NCI-H82 treated with DMSO at 0.1 percent for 48 hours (cell line): ENCODE data around the gene RAD51B.
"Not testable (repeated sequence)": the region's sequence is repeated elsewhere in the genome, so short reads cannot be mapped to it uniquely, and the experiment has no call there.

Experiments used
- DNase-seq: peaks from one replicate; lab custom pipeline; 2025; ENCODE audit not compliant: unreplicated experiment; lab: John Stamatoyannopoulos, UW

RAD51B gene

DNA sequence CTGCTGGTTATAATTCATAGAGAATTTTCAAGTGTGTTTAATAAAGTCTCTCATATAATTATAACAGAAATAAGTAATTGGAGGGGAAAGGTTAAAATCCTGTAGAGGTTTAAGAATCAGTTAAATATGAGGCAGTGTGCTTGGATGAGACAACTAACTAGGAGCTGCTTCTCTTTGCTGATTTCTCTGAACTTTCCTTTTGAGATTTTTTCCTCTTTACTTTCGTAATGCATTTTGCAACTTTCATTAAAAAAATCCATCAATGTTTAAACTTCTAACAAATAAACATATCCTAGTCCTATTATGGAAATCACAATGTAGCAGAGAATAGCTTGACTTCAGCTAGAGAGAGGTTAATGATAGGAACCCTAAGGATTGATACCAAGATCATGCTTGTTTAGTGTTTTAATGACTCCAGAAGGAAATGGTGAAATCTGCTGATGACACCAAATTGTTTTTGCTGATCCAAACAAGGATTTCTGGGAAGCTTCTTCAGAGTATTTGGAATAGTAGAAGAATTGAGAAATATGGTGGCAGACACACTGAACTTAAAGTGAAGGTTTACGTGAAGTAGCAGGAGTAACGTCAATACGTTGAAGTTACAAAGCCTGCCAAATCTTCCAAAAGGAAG, 122.6 kb downstream of the RAD51B start:
- no peak for DNase-seq

GRCh38 chr14:67943947-67944346, 124.4 kb downstream of the RAD51B start:
- peak; percentile 56 for DNase-seq

- no peak for DNase-seq
Observed at GRCh38 chr14:67944605-67945004, 125.0 kb downstream of the RAD51B start.

- DNase-seq = no peak
Observed at GRCh38 chr14:67949771-67950170, 130.2 kb downstream of the RAD51B start.

- no peak for DNase-seq
Observed at GRCh38 chr14:67950386-67950785, 130.8 kb downstream of the RAD51B start.

DNA sequence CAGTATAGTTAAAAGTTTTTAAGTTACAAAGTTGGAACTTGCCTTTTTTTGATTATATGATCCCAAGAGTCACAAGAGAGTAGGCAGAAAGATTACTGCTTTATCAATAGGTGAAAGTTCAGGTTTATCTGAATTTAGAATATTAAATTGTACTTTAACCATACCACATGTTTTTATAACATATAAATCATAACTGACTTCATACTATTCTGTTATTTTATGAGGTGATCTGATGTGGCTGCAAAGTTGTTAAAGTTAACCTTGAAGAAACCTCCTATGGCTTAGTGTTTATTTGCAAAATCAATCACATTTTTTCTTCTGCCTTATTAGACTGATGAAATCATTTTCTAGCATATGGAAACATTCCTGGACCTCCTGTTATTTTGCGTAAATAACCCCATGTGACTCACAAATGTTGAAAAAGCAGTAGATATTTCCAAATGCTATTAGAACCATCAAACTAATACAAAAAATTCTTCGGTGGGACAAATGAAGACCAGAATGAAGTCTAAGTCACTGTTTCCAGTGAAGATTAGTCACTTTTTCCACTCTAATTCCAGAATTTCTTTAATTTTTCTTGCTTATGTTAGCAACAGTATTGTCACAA, 132.1 kb downstream of the RAD51B start:
- no peak for DNase-seq

DNA sequence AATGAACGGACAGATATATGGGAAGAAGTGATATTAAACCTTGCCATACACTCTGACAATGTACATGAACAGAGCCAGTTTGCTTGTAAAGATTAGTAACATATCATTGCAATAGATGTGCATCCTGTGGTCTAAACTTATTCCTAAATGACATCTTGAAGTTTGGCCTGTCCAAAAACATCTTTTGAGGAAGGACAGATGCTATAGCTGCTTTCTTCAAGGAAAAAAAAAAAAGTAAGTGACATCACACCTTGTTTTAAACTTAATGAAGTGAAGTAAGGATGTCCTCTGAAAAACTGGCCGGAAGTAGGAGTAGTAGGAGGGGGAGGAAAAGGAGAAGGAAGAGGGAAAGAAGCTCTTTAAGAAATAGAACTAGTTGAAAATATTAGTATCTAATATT, 132.8 kb downstream of the RAD51B start:
- DNase-seq = no peak

DNA sequence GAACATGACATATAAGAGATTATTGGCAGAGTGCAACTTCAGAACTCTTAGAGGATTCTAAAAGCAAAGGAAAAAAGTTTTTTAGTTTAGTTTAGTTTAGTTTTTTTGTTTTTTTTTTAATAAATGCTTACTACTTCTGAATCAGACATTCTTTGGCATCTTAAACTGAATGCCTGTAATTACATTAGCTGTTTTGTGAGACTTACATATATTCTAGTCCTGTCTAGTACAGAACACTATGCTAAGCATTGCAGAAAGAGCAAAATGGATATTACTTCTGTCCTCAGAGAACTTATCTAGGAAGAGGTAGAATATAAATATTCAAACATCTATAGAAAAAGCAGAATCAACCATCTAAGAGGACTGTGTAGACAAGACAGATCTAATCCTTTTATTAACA, 133.2 kb downstream of the RAD51B start:
- DNase-seq = no peak

GRCh38 chr14:67955261-67955660, 135.7 kb downstream of the RAD51B start:
- DNase-seq = no peak

DNA sequence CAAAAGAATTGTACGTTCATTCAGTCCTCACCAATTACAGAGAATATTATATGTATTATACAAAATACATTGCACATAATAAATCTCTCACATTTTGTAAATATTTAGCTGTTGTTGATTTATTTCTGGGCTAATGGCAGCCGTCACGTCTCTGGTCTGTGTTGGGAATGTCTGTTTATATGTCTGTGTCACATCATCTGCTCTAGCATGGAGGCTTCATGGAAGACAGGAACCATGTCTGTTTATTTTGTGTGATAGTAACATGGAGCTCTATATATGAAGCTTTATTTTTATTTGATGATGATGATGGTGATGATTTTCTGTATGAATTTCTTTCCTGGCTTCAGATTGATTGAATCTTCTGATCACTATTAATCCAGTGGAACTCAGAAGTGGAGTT, 138.4 kb downstream of the RAD51B start:
- DNase-seq = no peak

DNA sequence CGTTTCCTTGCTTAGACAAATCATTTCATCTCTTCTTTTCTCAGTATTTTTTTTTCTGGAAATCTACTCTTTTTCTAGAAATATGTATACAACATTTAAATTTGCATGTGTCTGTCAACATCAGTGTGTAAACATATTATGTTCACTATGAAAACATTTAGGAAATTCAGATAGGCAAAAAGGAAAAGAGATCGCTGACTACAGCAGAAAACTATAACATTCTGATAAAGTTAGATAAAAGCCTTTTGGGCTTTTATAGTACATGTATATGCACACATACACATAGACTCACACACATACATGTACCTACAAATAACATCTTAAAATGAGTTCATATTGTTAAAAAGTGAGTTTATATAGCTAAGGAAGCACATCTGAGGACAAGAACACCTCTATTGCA, 142.1 kb downstream of the RAD51B start:
- DNase-seq = no peak

DNA sequence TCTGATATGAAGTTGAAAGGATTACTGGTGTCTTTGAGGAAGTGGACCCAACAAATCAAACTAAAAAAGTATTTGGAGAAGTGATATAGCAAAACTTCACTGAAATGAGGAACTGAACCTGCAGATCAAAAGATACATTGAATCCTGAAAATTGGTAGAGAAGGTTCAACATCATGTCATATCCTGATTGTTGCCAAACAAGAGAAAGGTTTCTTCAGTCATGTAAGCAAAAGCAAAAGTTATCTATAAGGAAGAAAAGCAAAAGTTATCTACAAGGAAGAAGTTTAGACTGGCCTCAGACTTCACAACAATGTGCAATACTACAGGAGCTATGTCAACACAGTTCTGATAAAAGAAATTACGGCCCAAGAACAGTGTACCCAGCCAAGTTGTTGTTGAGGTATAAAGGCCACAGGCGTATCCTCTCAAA, 142.7 kb downstream of the RAD51B start:
- DNase-seq = no peak

GRCh38 chr14:67963545-67963944, 144.0 kb downstream of the RAD51B start:
- no peak for DNase-seq

- DNase-seq = no peak
Observed at GRCh38 chr14:67963960-67964812, 144.6 kb downstream of the RAD51B start.

GRCh38 chr14:67965696-67966095, 146.1 kb downstream of the RAD51B start:
- peak; percentile 76 for DNase-seq

- no peak for DNase-seq
Observed at GRCh38 chr14:67967206-67967605, 147.6 kb downstream of the RAD51B start.

DNA sequence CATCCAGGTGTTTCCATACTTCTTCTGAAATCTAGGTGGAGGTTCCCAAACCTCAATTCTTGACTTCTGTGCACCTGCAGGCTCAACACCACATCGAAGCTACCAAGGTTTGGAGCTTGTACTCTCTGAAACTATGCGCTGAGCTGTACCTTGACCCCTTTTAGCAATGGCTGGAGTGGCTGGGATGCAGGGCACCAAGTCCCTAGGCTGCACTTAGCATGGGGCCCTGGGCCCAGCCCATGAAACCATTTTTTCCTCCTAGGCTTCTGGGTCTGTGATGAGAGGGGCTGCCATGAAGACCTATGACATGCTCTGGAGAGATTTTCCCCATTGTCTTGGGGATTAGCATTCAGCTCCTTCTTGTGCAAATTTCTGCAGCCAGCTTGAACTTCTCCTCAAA, 148.4 kb downstream of the RAD51B start:
- DNase-seq = not testable (repeated sequence)

DNA sequence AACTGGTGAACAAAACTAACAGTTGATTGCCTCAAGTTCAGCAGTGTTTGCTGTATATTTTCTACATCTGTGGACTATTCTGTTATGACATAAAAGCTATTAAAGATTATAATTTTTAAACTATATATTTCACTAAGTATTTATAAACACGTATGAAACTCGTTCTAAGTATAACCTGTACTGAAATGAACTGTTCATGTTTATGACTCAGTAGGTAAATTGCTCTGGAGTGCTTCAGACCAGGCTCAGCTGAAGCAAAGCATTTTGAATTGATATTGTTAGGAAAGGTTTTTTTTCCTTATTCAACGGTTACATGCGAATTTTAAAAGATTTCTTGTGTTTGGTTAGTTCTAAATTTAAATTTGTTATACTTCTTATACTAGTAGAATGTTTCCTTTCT, 151.3 kb downstream of the RAD51B start:
- DNase-seq = no peak

DNA sequence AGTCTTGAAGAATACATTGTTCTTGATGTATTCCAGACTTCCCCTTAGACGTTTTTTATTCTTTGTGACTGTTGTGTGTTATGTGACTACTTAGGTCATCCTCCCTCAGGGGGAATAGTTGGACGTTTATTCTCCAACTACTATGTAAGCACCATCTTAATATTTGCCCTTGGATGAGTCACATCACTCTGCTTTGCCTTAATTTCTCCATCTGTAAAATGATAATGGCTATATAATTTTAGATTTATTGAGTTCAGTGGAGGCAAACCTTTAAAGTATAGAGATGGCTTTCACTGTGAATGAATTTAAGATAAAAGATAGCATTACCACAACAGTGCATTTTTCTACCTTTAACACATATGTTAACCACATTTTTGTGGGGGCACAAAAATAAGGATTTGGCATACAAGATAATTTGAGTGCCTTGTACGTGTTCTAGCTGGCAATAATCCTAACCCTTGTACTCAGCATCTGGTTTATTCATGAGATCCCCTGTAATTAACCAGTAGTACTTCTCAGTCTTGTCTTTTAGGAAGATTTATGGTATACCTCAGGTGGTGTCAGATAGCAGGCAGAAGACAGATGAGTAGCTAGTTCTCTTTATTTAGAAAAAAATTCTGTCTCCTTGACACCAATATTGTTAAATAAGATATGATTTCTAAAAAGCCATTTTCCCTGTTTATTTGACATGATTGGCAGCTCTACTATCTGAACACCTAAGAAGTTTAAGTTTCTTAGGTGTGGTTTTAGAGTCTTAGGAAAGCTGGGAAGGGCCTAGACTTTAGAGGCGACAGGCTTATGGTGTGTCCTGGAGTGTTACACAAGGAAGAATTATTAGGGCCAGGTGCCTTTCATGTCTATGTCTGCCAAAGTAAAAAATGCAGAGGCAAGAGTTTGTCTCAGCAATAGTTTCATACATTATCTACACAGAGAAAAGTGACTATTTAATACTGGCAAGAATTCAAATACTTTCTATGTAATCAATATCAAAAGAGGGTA, 152.3 kb downstream of the RAD51B start:
- DNase-seq = peak; percentile 89

DNA sequence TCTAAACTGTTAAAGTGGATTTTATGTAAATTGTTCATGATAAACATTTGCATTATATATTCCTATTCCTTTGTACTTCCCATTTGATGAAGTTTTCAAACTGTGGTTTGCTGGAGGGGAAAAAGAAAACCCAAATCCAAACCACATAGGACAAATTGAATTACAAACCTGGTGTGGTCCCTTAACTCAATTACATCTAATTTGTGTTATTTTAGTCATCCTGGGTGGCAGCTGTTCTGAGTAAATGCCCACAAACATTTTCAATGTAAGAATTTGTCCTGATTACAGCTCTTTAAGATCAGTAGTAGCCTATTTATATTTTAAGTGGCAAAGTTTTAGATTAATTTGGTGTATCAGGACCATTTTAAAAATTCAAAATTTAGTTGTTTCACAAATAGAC, 153.9 kb downstream of the RAD51B start:
- DNase-seq = peak; percentile 14

DNA sequence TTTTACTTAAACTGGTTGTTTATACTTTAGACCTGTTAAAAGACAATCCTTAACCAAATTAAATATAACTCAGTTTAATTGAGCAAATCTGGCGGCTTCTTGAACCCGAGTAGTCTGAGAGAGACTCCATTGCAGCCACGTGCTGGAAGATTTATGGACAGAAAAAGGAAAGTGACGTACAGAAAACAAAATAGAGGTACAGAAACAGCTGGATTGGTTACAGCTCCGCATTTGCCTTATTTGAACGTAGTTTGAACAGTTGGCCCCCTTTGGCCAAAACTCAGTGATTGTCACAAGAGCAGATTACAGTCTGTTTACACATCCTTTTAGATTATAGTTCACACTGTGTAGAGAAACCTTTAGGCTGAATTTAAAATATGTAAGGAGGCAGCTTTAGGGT, 155.9 kb downstream of the RAD51B start:
- DNase-seq = no peak
